KMS-11 (cell line): Measurements from ENCODE around the gene HDAC4.

Experiments used
- H2AFZ ChIP-seq: fragments of 200-600 bp; sonication (generic); 2 replicates; pipeline ENCODE4 v1.6.1; 2016; ENCODE audit warnings: antibody characterized with exemption, mixed run types, low read depth
- H3K27ac ChIP-seq: fragments of 200-600 bp; sonication (generic); 2 replicates; pipeline ENCODE4 v1.6.1; 2016; ENCODE audit warnings: mild to moderate bottlenecking, mixed run types
- H3K27me3 ChIP-seq: fragments of 200-600 bp; sonication (generic); 2 replicates; pipeline ENCODE4 v1.6.1; 2017; ENCODE audit warnings: mild to moderate bottlenecking, low read depth, mixed run types, moderate library complexity; ENCODE audit not compliant: insufficient read depth
- H3K36me3 ChIP-seq: fragments of 200-600 bp; sonication (generic); 2 replicates; pipeline ENCODE4 v1.6.1; 2017; ENCODE audit warnings: mild to moderate bottlenecking, mixed run types; ENCODE audit not compliant: insufficient read depth
- H3K4me1 ChIP-seq: fragments of 200-600 bp; sonication (generic); 2 replicates; pipeline ENCODE4 v1.6.1; 2016; ENCODE audit warnings: mild to moderate bottlenecking, low read depth, mixed run types; ENCODE audit not compliant: poor library complexity, severe bottlenecking
- H3K4me2 ChIP-seq: fragments of 200-600 bp; sonication (generic); 2 replicates; pipeline ENCODE4 v1.7.0; 2016; ENCODE audit warnings: mild to moderate bottlenecking, mixed run types
- H3K4me3 ChIP-seq: fragments of 200-600 bp; sonication (generic); IDR thresholded peaks from 2 replicates; pipeline ENCODE4 v1.6.1; 2017; ENCODE audit warnings: low read depth, low read length, mixed read lengths; ENCODE audit not compliant: insufficient read depth
- H3K79me2 ChIP-seq: fragments of 200-600 bp; sonication (generic); 2 replicates; pipeline ENCODE4 v1.6.1; 2016; ENCODE audit warnings: low read depth, mixed run types; ENCODE audit not compliant: insufficient read depth
- H3K9ac ChIP-seq: fragments of 200-600 bp; sonication (generic); 2 replicates; pipeline ENCODE4 v1.6.1; 2016; ENCODE audit warnings: mild to moderate bottlenecking, mixed run types
- H4K20me1 ChIP-seq: fragments of 200-600 bp; sonication (generic); 2 replicates; pipeline ENCODE4 v1.6.1; 2016; ENCODE audit warnings: mild to moderate bottlenecking, mixed run types; ENCODE audit not compliant: insufficient read depth
- CTCF ChIP-seq: fragments of 200-600 bp; sonication (generic); conservative IDR thresholded peaks from 2 replicates; pipeline ENCODE4 v1.6.1; 2017; ENCODE audit warnings: low read depth, mild to moderate bottlenecking, antibody characterized with exemption, low read length, moderate library complexity, mixed read lengths

Gene HDAC4

GRCh38 chr2:239231231-239232194 lies 169.3 kb downstream of the HDAC4 start:
- Histone ChIP-seq H3K4me3 (no peak overlapping the region), H3K4me1 (peaks cover 36% of the 10 kb centered on the region), H3K9ac (no peak overlapping the region), H4K20me1 (no peaks in the 10 kb centered on the region), H2AFZ (no peak overlapping the region), H3K27ac (no peak overlapping the region), H3K4me2 (no peak overlapping the region), H3K27me3 (no peaks in the 10 kb centered on the region), H3K79me2 (peaks cover 19% of the 10 kb centered on the region; the same call in 1 of the 2 replicates), H3K36me3 (no peaks in the 10 kb centered on the region)
- no peak for TF ChIP-seq CTCF

GRCh38 chr2:239230318-239231052 lies 170.3 kb downstream of the HDAC4 start:
- Histone ChIP-seq H3K4me2 (no peak overlapping the region), H3K36me3 (no peaks in the 10 kb centered on the region), H3K4me3 (no peak overlapping the region), H3K79me2 (peaks cover 19% of the 10 kb centered on the region; the same call in 1 of the 2 replicates), H2AFZ (no peak overlapping the region), H3K4me1 (peaks cover 27% of the 10 kb centered on the region), H3K27ac (no peak overlapping the region), H3K27me3 (no peaks in the 10 kb centered on the region), H4K20me1 (no peaks in the 10 kb centered on the region), H3K9ac (no peak overlapping the region)
- TF ChIP-seq CTCF: no peak

- peaks cover 15% of the 10 kb centered on the region; the same call in 1 of the 2 replicates for H3K79me2 ChIP-seq
- peaks cover 19% of the 10 kb centered on the region for H3K4me1 ChIP-seq
These were observed 171.1 kb downstream of the HDAC4 start for GRCh38 chr2:239229545-239230279.

More at GRCh38 chr2:239229545-239230279, 171.1 kb downstream of the HDAC4 start:
- H3K4me3 ChIP-seq: no peak overlapping the region
- H3K27me3 ChIP-seq: no peaks in the 10 kb centered on the region
- TF ChIP-seq CTCF: no peak
- no peak overlapping the region for H3K9ac ChIP-seq
- no peaks in the 10 kb centered on the region for H4K20me1 ChIP-seq
- H2AFZ ChIP-seq: no peak overlapping the region
- no peak overlapping the region for H3K27ac ChIP-seq
- no peaks in the 10 kb centered on the region for H3K36me3 ChIP-seq
- H3K4me2 ChIP-seq: no peak overlapping the region
